Smooth muscle cell of the brain vasculature (primary cell): Measurements from ENCODE around the gene ELFN1.

Experiments
- DNase-seq: peaks from one replicate; pipeline ENCODE4 v3.0.0-alpha.2; 2012; ENCODE audit warnings: low read depth, low spot score

The ELFN1 gene

DNA sequence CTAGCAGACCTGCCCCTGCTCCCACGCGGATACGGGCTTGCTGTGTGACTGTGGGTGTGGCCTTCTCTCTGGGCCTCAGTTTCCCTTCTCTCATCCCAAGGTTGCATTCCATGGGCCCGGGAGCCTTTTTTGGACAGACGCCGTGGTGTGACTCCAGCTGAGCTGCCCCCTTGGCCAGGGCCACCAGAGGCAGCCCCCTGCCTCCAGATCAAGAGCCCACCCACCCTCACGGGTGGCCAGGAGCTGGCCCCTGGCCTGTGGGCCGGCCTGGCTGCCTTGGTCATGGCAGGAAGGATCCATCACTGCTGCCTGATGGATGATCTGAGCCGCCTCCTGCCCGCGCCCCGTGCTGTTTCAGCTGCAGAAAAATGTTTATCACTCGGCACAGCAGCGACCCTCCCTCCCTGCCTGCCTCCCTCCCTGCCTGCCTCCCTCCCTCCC is 27.8 kb upstream of the ELFN1 start:
- DNase-seq: no peak

- no peak for DNase-seq
Observed at GRCh38 chr7:1643270-1644092, 26.6 kb upstream of the ELFN1 start.

GRCh38 chr7:1644341-1645070 is 25.6 kb upstream of the ELFN1 start:
- DNase-seq: no peak

- no peak for DNase-seq
Observed at GRCh38 chr7:1645071-1645409, 25.0 kb upstream of the ELFN1 start.

DNA sequence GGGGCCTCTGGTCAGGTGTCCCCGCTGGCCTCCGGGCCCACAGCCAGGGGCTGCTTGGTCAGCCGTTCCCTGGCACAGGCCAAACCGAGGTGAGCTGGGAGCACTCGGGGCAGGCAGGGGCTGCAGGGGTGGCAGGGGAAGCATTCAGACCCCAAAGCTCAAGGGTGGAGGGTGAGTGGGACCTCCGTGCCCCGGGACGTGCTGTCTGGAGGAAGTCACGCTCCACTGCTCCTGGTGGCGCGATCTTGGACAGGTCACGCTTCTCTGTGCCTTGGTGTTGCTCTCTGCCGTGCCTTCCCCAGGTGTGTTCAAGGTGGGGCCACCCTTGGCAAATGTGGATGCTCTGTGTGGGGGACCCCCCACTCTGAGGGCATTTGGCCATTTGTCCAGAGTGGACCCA is 24.6 kb upstream of the ELFN1 start:
- no peak for DNase-seq

DNA sequence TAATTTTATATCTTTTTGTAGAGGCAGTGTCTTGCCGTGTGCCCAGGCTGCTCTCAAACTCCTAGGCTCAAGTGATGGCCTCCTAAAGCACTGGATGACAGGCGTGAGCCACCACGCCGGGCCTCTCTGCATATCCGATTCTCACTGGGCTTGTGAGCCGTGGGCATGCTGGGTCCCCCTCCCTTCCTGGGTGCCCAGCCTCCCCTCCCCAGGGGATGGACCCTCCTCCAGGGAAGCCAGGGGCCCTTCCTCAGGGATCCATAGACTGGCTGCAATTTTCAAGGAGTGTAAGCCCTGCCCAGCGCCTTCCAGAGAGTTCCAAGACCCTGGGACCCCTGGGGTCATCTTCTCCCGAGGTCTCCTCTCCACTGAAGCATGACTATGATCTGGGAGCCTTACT is 23.7 kb upstream of the ELFN1 start:
- DNase-seq: no peak

DNA sequence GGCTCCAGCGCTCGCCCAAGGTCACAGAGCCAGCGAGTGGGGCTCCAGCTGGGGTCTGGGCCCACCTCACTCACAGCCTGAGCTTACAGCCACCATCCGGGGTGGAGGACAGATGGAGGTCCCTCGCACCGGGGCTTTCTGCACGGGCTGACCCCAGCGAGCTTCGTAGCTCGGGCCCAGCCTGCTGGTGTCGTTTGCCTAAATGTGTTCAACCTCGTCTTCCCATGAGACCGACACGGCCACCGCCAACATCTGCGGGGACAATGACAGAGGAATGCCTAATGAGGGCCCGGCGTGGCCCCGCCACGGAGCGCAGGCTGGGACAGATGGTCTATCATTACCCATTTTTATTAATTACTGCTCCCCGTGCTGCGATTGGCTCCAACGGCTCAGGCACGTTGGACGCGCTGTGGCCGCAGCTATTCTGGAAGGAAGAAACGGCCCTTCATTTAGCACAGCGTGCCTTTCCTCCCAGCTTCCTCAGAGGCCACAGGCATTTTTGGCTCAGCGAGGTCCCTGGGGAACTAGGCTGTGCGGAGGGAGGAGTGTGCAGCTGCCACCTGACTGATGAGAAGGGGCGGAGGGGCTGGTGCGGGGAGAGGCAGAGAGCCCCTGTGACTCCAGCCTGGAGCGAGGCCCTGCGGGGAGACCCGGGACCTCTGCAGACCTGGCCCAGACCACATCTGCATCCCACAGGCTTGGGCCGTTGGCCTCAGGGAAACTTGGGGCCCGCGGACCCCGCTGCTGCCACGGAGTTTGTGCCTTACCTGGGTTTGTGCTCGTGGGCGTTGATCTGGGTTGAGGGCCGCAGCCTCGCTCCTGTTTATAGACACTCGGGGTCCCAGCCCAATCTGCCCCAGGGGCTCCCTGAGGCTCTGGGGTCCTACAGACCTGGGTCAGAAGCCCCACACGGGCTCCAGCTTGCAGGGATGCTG is 22.9 kb upstream of the ELFN1 start:
- DNase-seq: no peak

DNA sequence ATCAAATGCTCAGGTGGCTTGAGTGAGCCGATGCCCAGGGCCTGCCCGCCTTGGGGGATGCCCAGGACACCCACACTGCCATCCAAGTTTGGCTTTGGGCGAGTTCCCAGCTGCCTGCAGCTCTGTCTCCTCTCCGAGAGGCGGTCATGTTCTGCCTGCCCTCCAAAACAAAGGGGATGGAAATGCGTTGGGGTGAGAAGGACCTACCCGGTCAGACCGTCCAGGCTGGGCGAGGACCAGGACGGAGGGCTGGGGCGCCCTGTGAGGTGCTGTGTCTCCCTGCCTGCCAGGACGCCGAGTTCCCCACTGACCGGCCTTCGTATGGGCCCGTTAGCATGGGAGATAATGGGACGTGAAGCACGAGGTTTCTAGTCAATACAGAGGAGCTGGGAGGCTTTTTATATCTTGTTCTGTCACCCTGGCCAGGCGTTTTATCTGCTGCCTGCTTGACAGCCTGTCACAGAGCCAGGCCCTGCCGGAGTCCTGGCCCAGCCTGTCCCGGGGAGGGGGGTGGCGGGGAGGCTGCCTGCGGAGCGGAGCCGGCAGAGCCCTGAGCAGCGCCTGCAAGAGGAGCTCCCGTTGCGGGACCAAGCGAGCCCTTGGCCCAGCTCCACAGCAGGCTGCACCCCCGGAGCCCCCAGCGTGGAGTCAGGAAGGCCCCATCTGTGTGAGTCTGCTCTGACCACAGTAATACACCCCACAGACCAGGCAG is 22.0 kb upstream of the ELFN1 start:
- DNase-seq: no peak

- DNase-seq: no peak
Observed at GRCh38 chr7:1649751-1650326, 20.2 kb upstream of the ELFN1 start.

DNA sequence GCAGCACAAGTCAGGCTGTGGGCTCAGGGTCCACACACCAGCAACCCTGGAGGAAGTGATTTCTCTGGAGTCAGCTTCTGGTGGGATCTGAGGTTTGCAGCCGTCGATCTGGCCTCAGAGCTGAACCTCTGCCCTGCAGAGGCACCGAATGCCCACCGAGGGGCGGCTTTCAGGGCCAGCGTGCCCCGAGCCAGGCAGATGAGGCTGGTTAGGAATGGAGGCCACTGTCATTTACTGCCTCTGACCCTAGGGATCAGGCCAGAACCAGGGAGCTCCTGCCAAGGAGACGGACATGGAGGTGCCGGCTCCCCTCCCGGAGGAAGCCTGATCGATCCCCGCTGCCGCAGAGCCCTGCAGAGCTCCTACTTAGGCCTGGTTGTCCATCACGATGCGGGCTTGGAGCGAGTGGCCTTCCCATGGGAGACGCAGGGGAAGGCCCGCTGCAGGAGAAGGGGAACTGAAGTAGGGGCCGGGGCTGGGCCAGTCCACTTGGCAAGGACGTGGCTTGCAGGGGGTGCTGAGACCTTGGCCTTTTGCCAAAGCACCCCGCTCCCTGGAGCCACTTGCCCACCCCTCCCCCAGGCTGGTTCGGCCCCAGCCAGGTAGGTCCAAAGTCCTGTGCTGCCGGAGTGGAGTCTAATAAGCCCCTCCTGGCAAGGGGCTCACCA is 19.6 kb upstream of the ELFN1 start:
- DNase-seq: no peak

- DNase-seq: no peak
Observed at GRCh38 chr7:1651031-1651446, 19.0 kb upstream of the ELFN1 start.

GRCh38 chr7:1651891-1652290 is 18.2 kb upstream of the ELFN1 start:
- DNase-seq: no peak

- DNase-seq: no peak
Observed at GRCh38 chr7:1653500-1653899, 16.6 kb upstream of the ELFN1 start.

DNA sequence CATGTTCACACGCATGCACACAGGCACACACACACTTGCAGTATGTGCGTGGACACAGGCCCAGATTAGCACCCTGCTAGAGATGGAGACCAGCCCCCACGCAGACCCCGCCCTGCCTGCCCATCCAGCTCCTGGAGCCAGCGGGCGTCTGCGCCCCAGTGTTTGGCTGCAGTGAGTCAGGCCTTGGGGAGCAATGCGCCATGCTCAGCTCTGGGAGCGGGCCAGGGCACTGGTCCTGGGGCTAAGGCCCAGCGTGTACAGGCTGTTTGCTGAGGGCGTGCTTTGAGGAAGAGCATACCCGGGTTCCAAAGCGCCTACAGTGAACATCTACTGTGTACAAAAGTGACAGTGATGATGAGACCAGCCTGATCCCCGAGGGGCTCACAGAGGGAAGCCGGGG is 16.0 kb upstream of the ELFN1 start:
- no peak for DNase-seq

- no peak for DNase-seq
Observed at GRCh38 chr7:1654738-1655475, 15.2 kb upstream of the ELFN1 start.

DNA sequence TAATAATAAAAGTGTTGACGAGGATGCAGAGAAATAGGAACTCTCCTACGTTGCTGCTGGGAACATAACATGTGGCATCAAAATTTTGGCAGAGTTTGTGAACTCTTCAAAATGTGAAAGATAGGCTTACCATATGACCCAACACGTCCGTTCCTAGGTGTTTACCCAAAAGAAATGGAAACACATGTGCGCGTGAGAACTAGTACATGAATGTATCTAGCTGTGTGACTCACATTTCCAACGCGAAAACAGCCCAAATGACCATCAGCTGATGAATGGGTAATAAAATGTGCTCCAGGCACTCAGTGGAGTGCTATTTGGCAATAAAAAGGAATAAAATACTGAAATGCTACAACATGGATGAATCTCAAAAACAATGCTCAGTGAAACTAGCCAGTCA is 10.4 kb upstream of the ELFN1 start:
- DNase-seq: no peak

GRCh38 chr7:1661461-1661860 is 8.6 kb upstream of the ELFN1 start:
- no peak for DNase-seq

GRCh38 chr7:1662101-1662500 is 8.0 kb upstream of the ELFN1 start:
- no peak for DNase-seq

DNA sequence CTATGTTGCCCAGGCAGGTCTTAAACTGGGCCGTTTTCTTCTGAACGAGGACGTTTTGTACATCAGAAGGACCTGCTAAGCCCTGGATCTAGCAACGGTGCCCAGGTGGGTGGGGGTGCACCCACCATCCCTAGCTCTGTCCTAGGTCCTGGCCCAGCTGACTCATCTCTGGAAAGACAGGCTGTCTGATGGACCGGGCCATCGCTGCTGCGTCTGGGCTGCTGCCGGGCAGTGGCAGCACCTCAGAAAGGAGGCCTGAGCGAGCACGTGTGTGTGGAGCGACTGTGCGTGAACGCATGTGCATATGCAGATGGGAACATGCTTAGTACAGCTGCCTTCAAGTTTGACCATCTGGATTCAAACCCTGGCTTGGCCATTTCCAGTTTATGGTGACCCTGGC is 7.3 kb upstream of the ELFN1 start:
- DNase-seq: no peak

DNA sequence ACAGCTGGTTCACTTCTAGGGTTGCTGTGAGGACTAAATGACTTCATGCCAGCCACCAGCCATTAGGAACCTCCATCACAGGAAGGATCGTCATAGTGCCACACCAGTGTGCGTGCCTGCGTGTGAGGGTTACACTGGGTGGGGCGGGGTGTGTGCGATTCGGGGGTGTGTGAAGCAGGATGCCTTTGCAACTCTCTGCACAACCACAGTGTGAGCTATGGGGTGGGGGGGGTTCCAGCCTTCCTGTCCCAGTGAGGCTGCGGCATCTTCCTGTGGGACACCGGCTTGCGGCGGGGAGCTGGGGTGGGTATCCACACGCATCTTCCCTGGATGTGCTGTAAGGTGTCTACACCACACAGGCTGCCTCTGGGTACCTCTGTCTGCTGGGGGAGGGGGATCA is 6.9 kb upstream of the ELFN1 start:
- no peak for DNase-seq
